HG03442 (cell line): ENCODE results near the gene ZSCAN16.
A peak's percentile ranks its signal among the peaks of the same experiment; 100 is the strongest.
"Not testable (repeated sequence)": the region's sequence is repeated elsewhere in the genome, so short reads cannot be mapped to it uniquely, and the experiment has no call there.

Experiments
- ATAC-seq: cut with Tn5 transposase; IDR thresholded peaks from one replicate; pipeline ENCODE4 v1.9.1; 2021; ENCODE audit warnings: mild to moderate bottlenecking, moderate library complexity; ENCODE audit not compliant: unreplicated experiment

Gene ZSCAN16

DNA sequence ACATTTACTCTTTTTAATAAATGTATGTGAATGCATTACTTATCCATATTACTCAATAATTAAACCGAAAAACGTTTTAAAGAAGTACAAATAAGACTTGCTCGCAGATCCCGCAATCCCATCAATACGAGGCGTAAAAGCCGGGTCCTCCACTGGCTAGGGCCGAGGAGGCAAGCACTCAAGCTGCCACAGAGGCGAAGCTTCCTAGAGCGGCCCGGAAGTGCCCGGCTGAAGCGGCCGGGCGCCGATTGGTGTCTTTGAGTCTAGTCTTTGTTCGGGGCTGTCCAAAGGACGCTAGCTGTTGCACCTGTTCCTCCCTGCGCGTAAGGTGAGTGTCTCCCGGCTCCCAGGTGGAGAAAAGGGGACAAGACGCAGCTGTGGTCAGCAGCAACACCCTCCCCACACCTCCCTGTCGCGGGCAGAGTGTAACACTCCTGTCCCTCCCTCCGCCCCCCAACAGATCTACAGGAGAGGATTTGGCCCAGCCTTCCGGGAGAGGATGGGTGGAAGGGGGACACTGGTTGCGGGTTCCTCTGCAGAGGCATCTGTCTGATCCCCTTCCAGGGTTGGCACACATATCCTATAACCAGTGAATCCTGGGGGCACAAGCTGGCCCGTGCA, at the start of gene ZSCAN16:
Gene ZSCAN16 (plus strand): TSS at position 260 of the 621 bp plus-strand sequence. CDS start 835 bp downstream, outside the sequence.
- peak; percentile 95 for ATAC-seq

DNA sequence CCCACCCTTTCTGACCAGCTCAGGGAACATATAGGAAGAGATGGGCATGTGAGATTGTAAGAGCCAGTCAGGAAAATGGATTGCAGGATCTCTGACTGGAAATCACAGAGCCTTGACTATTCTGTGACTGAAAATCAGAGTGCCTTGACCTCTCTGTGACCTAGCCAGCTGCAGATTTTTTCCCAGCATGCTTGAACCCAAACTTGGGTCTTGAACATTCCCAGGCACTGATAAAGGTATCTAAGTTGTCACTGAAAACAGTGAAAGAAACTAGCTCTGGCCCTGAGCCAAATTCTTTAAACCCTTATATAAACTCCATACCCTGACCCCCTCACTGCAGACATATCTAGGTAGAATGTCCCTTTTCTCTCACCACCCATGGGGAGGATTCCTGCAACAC, 46.4 kb upstream of the ZSCAN16 start:
- no peak for ATAC-seq

DNA sequence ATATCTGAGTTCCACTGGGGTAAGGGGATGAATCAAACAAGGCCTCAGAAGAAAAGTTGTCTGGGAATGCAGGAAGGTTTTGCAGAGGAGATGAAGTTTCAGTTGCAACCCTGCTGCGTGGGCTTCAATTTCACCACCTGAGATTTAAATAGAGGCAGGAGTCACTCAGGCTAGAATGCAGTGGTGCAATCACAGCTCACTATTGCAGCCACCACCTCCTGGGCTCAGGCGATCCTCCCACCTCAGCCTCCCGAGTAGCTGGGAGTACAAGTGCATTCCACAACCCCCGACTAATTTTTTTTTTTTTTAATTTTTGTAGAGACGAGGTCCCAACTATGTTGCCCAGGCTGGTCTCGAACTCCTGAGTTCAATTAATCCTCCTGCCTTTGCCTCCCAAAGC, 45.6 kb upstream of the ZSCAN16 start:
- ATAC-seq: no peak

DNA sequence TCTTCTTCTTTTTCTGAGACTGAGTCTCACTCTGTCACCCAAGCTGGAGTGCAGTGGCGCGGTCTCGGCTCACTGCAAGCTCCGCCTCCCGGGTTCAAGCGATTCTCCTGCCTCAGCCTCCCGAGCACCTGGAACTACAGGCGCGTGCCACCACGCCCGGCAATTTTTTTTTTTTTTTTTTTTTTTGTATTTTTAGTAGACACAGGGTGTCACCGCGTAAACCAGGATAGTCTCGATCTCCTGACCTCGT, 44.1 kb upstream of the ZSCAN16 start, which contains the start of gene ZNF165:
Gene ZNF165 (plus strand): TSS at position 188 of the 250 bp plus-strand sequence. CDS start 4,913 bp downstream, outside the sequence.
- ATAC-seq: peak; percentile 13

DNA sequence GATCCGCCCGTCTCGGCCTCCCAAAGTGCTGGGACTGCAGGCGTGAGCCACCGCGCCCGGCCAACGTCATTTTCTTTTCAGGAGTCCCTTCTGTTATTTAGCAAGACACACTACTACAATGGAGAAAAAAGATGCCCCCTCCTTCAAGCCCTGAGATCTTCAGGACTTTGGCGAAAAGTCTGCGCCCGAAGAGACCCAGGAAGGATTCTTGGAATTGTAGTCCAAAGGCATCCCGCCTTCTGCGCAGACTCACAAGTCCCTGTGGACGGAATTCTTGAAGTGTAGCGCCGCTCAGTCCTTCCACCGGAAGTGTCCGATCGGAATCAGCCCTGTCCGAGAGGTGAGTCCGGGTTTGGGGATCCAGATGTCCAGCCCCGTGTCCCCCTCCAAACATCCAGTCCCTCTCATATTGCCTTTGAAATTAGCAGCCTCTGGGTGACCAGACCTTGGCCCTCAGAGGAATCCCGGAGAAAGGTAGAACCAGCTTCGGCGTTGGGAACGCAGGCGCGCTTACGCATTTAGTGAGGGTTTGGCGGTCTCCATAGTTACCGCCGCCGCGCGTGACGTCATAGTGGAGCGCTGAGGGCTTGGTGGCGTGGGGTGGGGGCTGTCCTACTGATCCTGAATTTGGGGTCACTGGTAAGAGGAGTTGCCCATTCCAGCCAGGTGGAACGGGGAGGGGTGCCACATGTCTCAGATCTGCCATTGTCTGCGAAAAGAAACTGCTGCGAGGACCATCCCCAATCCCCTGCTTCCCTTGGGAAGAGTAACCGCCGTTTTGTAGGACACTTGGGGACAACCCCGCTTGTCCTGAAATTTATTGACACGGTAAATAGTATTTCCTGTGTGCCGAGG, 43.6 kb upstream of the ZSCAN16 start:
- peak; percentile 71 for ATAC-seq

DNA sequence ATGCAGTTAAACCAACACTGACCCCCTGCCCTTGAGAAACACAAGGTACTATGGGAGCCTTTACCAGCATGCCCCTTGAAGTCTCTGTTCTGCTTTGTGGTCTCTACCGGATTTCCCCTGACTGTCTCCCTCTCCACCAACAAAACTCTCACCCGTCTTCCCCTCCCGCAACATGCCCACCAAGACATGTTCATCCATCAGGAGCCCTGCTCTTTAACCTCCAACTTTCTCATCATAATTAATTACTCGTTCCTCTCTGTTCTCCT, 43.0 kb upstream of the ZSCAN16 start:
- ATAC-seq: peak; percentile 51

DNA sequence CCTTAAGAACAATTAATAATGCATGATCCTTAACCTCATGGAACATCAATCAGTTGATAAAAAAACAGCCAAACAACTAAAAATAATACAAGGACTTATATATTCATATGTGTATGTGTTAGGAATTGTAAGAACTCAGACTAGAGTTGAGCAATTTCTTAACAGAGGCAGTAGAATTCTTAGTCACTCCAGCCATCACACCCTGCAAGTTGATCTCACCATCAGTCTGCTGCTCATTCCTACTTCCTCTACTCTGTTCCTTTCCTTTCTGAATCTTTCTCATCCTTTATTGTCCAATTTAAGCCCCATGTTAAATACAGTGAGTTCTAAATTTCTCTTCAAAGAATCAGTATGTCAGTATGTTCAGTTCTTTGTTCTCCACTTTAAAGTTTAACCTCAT, 41.5 kb upstream of the ZSCAN16 start:
- no peak for ATAC-seq

DNA sequence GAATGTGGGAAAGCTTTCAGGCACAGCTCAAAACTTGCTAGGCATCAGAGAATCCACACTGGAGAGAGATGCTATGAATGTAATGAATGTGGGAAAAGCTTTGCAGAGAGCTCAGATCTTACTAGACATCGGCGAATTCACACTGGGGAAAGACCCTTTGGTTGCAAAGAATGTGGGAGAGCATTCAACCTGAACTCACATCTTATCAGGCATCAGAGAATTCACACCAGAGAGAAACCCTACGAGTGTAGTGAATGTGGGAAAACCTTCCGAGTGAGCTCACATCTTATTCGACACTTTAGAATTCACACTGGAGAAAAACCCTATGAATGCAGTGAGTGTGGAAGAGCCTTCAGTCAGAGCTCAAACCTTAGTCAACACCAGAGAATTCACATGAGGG, 35.4 kb upstream of the ZSCAN16 start:
- ATAC-seq: no peak

DNA sequence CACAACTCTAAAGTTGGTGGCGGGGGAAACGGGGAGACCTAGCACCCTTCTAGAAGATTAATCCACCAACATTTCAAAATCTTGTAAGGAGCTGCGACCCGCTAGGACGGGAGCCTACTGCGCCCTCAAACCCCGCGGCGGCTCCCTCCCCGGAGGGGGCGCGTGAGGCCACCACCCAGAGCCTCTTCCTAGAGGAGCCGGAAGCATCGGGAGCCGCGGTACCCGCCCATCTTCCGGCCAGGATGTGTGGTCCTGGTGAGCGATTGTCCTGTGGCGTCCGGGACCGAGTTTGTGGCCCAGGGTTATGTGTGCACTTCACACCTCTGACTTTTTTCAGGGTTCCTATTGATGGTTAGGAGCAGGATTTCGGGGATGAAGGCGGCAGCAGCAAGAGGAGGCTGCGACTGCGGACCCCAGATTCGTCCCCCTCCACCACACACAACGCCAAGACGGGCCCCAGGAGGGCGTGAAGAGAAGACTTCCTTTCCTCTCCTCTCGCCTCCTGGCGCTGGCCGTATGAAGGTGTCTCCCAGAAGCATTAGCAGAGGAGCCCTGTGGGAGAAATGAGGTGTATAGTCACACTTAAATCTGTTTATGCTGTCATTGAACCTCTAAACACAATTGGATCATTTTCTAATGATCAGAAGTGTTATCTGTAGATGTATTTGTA, 33.4 kb upstream of the ZSCAN16 start:
- no peak for ATAC-seq

DNA sequence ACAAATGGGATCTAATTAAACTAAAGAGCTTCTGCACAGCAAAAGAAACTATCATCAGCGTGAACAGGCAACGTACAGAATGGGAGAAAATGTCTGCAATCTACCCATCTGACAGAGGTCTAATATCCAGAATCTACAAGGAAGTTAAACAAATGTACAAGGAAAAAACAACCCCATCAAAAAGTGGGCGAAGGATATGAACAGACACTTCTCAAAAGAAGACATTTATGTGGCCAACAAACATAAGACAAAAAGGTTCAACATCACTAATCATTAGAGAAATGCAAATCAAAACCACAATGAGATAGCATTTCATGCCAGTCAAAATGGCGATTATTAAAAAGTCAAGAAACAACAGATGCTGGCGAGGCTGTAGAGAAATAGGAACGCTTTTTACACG, 22.2 kb upstream of the ZSCAN16 start:
- ATAC-seq: not testable (repeated sequence)

DNA sequence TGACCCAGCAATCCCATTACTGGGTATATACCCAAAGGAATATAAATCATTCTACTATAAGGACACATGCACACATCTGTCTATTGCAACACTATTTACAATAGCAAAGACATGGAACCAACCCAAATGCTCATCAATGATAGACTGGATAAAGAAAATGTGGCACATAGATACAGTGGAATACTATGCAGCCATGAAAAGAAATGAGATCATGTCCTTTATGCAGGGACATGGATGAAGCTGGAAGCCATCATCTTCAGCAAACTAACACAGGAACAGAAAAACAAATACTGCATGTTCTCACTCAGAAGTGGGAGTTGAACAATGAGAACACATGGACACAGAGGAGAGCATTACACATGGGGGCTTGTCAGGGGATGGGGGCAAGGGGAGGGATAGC, 21.7 kb upstream of the ZSCAN16 start:
- ATAC-seq: not testable (repeated sequence)

DNA sequence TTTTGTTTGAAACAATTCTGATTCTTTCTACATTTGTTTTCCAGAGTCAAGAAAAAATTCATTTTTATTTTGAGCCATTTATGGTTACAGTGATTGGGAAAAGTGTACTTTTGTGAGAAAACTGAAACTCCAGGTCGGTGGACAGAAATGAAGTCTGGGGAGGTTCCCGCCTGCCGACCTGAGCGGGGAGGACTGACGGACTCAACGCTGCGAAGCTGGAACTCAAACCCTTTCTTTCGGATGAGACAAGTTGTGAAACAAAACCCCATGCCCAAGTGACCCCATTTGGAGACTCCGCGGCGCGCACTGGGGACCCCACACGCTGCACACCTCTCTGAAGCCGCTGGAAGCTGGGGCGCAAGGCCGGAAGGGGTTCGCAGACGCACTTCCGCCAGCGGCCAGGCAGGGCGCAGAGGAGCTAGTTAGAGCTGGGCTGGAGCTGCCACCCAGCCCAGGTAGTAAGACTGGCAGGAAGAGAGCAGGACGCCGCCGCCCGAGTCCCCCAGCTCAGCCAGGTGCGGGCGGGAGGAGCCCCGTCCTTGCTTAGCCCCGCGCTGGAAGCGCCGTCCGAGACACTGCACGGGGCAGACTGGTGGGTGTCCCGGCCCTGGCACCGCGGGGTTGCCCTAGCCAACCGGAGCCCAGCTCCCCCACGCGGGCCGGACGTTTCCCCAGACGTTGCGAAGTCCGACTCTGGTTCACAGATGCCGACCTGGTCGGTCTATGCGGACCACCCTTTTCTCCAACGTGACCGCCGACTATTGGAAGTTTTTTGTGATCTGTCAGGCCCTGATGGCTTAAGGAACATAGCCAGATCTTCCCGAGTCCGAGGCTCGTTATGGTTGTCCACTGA, 19.8 kb upstream of the ZSCAN16 start:
- peak; percentile 97 for ATAC-seq

DNA sequence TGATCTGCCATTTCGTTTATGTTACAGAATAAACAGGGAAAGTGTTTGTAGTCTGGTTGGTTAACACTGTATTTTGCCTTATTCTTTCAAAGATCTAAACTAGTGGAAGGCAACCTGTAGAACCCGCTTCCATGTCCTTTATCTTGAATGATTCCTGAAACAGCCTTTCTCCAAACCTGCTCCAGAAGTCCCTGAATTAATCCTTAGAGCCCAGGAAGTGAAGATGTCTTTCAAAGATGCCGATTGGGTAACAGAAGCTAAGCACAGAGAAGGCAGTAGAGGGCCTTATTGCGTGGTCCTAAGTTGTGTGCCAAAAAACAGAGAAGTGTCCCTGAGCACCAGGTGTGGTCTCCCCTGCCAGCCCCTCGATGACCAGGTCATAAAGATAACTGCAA, 19.2 kb upstream of the ZSCAN16 start:
- ATAC-seq: no peak

DNA sequence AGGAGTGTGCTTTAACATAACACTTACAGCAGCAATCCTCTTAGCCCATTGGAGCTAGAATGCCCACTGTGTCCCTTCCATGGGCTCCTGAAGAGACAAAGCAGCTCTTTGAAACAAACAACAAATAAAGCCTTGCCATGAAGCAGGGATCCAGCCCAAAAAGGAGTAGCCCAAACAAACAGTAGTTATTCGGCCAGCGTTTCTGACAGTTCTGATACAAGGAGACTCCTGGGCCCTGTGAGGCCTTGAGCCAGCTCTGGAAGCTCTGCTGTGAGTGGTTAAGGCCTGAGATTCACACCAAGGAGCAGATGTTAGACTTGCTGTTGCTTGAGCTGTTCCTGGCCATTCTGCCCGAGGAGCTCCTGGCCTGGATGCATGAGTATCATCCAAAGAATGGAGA, 16.9 kb upstream of the ZSCAN16 start:
- ATAC-seq: no peak

DNA sequence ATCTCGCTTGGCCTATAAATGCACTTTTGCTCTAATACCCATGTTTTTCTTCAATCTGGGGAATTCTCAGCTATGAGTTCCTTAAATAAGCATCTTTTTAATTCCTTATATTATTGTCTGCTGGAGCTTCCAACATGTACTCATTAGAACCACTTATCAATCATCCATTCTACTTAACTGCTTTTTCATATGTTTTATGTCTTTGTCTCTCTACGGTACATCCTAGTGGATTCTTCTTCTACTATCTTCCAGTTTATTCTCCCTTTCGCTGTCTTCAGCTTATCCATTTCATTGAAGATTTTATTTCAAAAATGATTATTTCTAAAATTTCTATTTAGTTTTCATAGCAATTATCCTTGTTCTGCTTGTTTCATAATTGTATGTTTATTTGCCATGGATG, 12.4 kb upstream of the ZSCAN16 start:
- ATAC-seq: no peak

DNA sequence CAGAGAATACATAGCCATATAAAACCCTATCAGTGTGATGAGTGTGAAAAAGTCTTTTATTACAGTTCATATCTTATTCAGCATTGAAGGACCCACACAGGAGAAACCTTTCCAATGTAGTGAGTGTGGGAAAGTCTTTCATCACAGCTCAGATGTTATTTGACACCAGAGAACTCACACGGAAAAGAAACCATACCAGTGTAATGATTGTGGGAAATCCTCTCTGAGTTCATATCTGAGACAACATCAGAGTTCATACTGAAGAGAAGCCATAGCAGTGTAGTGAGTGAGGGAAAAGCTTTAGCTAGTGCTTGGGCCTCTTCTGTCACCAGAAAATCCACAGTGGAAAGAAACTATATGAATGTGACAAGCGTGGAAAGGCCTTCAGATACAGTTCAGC, 8.6 kb upstream of the ZSCAN16 start:
- ATAC-seq: no peak

DNA sequence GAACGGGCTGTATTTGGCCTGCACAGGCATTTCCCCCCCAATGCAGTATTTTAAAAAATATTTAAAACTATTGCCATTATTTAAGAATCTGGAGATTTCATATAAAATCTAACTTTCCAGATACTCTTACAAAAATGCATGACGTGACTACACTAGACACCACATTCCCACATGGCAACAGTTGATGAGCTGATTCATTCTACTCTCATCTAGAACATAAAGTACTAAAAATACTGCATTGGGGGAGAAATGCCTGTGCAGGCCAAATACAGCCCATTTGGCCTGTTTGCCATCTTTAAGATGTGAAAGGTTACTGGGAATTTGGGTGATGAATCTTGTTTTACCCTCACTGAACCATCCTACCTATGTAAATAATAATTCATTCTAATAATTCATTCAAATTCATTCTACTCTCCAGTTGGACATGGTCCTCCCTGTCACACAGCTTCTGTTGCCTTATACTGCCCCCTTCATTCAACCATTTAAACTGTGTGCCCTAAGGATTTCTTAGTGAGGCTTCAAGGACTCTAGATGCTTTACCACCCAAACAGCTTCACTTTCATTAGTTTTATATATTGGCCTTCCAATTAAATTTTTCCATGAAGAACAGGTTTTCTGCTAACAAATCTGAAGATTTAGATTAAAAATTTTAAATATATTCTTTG, 6.9 kb upstream of the ZSCAN16 start:
- ATAC-seq: no peak

DNA sequence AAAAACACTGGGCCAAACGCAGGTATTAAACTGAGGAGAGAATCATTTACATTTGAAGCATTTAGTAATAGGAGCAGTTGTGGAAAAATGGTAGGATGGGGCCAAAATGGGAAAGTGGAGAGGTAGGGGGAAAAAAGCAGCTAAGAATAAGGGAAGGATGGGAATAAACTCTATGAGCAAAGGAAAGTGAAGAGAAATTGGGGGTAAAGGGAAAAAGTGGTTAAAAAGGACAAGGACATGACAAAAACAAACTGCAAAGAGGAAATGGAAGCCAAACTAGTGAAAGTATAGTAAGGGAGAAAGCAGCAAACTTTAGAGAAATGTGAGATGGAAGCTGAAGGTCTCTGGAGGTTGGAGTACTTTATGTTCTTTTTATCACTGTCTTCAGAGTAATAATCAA, 6.2 kb upstream of the ZSCAN16 start:
- no peak for ATAC-seq

DNA sequence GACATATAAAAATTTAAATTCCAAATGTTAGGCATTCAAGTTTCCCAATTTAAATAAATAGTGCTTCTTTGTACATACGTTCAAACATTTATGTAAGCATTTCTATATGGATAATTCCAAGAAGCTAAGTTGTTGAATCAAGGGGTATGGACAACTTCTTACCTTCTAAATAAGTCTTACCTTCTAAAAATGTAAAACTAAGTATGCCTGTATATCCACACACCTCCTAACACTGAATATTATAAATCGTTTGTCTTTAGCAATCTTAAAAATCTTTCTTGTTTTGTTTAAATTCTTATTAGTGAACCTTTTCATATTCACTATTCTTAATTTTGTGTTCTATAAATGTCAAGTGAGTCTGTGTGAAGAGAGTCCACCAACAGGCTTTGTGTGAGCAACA, 2.5 kb upstream of the ZSCAN16 start:
- ATAC-seq: no peak

DNA sequence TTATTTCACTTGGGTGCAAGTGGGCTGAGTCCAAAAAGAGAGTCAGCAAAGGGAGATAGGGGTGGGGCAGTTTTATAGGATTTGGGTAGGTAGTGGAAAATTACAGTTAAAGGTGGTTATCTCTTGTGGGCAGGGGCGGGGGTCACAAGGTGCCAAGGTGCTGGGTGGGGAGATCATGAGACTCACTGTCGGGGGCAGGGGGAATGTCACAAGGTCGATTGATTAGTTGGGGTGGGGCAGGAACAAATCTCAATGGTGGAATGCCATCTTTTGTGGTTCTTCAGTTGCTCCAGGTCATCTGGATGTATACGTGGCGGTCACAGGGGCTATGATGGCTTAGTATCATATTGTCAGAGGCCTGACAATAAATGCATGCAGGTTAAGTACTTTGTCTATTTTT, 2.1 kb upstream of the ZSCAN16 start:
- not testable (repeated sequence) for ATAC-seq

DNA sequence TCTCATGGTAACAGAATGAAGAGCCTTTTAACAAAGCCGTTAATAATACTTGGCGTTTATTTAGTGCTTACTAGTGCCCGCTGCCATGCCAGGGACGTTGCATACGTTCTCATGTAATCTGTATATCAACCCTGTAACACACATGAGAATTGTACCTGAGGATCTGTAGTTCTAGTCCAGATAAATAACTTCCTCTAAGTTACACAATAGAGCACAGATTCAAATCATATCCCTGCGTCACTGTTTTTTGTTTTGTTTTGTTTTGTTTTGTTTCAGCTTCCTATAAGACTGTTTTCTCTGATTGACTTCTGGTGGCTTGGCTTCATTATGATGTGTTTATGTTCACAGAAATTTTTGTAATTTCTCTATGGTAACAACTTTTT, 553 bp downstream of the ZSCAN16 start:
- ATAC-seq: no peak
